ENCODE measurements around the gene LYSMD4.

DNA sequence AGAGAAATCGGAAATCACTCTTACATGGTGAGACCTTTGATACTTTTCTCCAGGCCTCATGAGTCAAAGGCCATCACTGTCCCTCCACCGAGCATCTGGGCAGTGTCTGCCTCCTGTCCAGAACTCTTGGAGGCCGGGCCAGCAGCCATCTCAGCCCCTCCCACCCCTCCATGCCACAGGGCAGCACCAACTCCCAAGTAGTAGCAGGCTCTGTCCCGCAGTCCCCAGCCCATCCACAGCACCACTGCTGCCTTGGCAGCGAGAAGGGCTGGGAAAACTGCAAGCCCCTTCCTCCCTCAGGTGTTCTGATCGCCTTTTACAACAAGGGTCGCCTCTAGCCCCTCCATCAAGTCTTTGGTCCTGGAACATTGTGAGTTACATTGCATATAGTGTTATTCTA is 5.5 kb downstream of the LYSMD4 start:
- TF ChIP-seq GTF2F1 (IDR thresholded peaks at IDR 0.05; ENCODE audit: borderline replicate concordance, low read depth, low read length) (no peak), BCL11A (IDR thresholded peaks at IDR 0.05; ENCODE audit: low read depth in 2 of 2, low read length in 2 of 2) (no peak), EZH2 (IDR thresholded peaks at IDR 0.05; ENCODE audit: low read depth, low read length, severe bottlenecking) (no peak), CEBPB (IDR thresholded peaks at IDR 0.05; ENCODE audit: low read depth, low read length) (no peak), EP300 (IDR thresholded peaks at IDR 0.05; ENCODE audit: borderline replicate concordance in 1 of 2, low read depth in 2 of 2, low read length in 2 of 2) (no peak), YY1 (IDR thresholded peaks at IDR 0.05; ENCODE audit: low read depth, low read length) (no peak), POLR2AphosphoS5 (IDR thresholded peaks at IDR 0.05; ENCODE audit: low read depth, low read length) (no peak), RAD21 (IDR thresholded peaks at IDR 0.05 in 1 of 2, conservative IDR thresholded peaks at IDR 0.05 in 1 of 2; ENCODE audit: low read depth in 2 of 2, low read length in 2 of 2) (no peak), PHF8 (conservative IDR thresholded peaks at IDR 0.05; ENCODE audit: low read depth, low read length) (no peak), SRF (IDR thresholded peaks at IDR 0.05; ENCODE audit: low read depth, low read length) (no peak), KDM5A (IDR thresholded peaks at IDR 0.05; ENCODE audit: low read length) (no peak), POLR2A (IDR thresholded peaks at IDR 0.05; ENCODE audit: control extremely low read depth in 1 of 2, low read depth in 2 of 2, low read length in 2 of 2) (no peak)
- TF ChIP-seq, protein P1, sequence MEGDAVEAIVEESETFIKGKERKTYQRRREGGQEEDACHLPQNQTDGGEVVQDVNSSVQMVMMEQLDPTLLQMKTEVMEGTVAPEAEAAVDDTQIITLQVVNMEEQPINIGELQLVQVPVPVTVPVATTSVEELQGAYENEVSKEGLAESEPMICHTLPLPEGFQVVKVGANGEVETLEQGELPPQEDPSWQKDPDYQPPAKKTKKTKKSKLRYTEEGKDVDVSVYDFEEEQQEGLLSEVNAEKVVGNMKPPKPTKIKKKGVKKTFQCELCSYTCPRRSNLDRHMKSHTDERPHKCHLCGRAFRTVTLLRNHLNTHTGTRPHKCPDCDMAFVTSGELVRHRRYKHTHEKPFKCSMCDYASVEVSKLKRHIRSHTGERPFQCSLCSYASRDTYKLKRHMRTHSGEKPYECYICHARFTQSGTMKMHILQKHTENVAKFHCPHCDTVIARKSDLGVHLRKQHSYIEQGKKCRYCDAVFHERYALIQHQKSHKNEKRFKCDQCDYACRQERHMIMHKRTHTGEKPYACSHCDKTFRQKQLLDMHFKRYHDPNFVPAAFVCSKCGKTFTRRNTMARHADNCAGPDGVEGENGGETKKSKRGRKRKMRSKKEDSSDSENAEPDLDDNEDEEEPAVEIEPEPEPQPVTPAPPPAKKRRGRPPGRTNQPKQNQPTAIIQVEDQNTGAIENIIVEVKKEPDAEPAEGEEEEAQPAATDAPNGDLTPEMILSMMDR (IDR thresholded peaks at IDR 0.05; ENCODE audit: control extremely low read depth in 1 of 3, insufficient read depth in 1 of 3, low read depth in 1 of 3, low read length in 3 of 3) = no peak
- TF ChIP-seq, protein P2, sequence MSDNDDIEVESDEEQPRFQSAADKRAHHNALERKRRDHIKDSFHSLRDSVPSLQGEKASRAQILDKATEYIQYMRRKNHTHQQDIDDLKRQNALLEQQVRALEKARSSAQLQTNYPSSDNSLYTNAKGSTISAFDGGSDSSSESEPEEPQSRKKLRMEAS (IDR thresholded peaks at IDR 0.05) = no peak

Data from H1 (cell line).